Dermis microvascular lymphatic vessel endothelial cell (primary cell): ENCODE measurements around the gene TAS2R1. TPM values are rescaled to one million over a fixed set of nuclear protein-coding genes. Genes with fewer than 3 reads are reported as not detected.

ENCODE experiments used
- DNase-seq, 2 donors: peaks; one replicate each; pipeline versions ENCODE4 v3.0.0 to v3.0.0-alpha.2; 2010; ENCODE audit warnings: low read depth in 2 of 2
- total RNA-seq: library from RNA; depleted of rRNA; stranded (reverse); fragments of >200 nt; gene quantifications from 2 replicates; pipeline ENCODE4 v1.2.1, GENCODE V29; 2014

TAS2R1 gene
- total RNA-seq: not detected in 2 replicates

DNA sequence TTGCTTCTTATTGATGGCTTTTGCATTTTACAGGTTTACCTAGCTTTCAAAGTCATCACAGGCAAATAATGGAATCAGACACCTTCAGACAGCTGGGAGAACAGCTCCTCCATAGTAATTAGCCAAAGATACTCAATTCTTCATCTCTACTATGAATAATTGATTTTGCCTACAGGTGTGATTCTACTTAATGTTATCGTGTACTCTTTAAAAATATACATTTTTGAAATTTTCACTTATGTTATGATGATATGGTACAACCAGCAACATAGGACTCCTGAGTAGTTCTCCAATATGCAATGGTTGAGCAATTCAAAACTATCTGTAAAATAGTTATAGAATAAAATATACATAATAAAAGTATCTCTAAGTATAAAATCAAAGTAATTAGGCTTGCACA, at the start of gene TAS2R1:
TSS of gene TAS2R1 (minus strand) at position 101 of the 400 bp plus-strand sequence. CDS start 319 bp downstream, outside the sequence.
- no peak for DNase-seq

DNA sequence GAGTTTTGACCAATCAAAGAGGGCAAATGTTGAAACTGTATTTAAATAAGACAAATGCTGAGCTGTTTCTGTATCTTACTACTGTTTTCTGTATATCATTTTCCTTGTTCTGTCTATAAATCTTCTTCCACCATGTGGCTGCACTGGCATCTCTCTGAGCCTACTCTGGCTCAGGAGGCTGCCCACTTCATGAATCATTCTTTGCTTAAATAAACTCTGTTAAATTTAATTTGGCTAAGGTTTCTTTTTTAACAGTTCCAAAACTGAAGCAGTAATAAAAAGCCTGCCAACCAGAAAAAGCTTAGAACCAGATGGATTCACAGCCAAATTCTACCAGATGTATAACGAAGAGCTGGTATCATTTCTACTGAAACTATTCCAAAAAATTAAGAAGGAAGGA, 40.2 kb upstream of the TAS2R1 start:
- DNase-seq: no peak

GRCh38 chr5:9667906-9668305, 37.8 kb upstream of the TAS2R1 start:
- no peak for DNase-seq

DNA sequence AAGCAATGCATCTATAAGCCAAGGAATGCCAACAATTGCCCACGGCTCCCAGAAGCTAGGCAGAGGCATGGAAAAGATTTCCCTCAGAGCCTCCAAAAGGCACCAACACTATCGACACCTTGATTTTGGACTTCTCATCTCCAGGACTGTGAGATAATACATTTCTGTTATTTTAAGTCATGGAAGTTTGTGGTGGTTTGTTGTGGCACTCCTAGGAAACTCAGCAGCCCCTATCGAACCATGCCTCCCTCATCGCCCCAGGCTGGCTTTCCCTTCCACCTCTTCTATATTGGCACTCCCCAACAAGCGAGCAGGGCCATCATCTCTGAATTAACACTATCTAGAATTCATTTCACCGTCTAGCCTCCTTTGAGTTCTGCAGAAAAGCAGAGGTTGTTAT, 33.7 kb upstream of the TAS2R1 start:
- DNase-seq: no peak

GRCh38 chr5:9661316-9662015, 31.3 kb upstream of the TAS2R1 start:
- DNase-seq: no peak

GRCh38 chr5:9658706-9659105, 28.6 kb upstream of the TAS2R1 start:
- DNase-seq: no peak

DNA sequence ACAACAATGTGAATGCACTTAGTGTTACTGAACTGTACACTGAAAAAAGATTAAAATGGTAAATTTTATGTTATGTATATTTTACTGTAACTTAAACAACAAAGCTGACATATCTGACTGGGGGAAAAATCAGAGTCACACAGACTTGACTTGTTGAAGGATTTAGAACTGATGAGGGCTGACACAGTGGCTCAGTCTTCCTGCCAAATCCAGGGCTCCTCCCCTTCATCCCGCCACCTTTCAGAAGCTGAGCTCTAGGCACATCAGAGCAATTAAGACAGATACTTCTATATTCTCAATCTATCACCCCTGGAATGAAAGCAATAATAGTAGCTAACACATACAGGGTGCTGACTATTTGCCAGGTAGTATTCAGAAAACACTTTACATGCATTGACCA, 27.7 kb upstream of the TAS2R1 start:
- no peak for DNase-seq

GRCh38 chr5:9655641-9656040, 25.5 kb upstream of the TAS2R1 start:
- no peak for DNase-seq

- no peak for DNase-seq
These were observed 24.7 kb upstream of the TAS2R1 start for GRCh38 chr5:9654886-9655285.

DNA sequence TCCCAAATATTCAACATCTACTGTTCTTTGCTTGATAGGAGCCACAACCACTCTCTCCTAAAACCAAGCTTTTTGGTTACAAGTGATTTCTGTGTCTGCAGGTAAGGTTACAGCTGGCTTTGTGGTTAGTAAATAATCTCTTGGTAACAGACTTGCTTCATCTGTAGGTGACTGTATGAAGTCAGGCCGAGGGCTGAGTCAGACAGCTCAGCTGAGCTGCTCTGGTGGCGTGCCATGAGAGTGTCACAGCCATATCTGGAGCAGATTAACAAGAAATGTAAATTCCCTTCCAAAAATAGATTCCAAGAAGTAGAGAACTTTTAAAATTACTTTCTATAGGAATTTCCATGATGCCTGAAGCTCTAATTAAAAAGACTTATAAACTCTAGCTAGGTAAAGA, 23.7 kb upstream of the TAS2R1 start:
- no peak for DNase-seq

DNA sequence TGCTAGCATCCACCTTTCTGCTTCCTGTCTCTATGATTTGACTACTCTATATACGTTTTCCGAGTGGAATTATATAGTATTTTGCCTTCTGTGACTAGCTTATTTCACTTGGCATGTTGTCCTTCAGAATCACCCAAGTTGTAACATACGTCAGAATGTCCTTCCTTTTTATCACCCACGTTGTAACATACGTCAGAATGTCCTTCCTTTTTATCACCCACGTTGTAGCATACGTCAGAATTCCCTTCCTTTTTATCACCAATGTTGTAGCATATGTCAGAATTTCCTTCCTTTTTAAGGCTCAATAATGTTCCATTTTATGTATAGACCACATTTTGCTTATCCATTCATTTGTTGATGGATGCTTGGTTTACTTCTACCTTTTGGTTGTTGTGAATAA, 22.9 kb upstream of the TAS2R1 start:
- DNase-seq: no peak

DNA sequence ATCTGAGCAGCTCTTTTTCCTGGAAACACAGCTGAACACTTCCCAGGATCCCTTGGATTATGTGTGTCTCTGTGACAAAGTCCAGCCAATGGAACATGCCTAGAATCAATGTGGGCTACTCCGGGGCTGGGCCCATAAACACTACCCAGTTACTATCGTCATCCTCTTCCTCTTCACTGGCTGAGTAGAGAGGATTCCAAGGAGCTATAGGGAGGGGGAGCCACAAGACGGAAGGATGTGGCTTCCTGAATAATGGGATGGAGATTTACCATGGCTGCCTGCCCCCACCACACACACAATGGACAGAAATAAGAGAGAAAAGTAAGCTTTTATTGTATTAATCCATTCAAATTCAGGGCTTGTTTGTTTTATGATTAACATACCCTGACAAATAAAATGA, 22.1 kb upstream of the TAS2R1 start:
- no peak for DNase-seq

- no peak for DNase-seq
These were observed 16.7 kb upstream of the TAS2R1 start for GRCh38 chr5:9646843-9647242.

DNA sequence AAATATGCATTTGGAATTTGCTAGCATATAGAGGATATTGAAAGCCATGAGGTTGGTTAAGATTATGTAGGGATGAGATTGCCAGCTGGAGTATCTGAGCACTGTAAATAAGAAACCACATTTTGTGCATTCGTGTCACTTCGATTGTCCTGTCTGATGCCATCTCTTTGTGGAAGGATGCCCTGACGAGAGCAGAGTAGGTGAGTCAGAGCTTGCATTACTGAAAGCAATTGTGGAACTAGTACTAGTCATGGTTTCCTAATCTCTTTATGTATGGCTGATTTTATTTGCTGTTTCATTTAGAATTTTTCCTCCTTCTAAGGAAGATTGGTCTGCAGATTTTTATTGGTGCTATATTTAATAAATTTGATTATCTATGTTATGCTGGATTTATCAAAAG, 14.5 kb upstream of the TAS2R1 start:
- no peak for DNase-seq

DNA sequence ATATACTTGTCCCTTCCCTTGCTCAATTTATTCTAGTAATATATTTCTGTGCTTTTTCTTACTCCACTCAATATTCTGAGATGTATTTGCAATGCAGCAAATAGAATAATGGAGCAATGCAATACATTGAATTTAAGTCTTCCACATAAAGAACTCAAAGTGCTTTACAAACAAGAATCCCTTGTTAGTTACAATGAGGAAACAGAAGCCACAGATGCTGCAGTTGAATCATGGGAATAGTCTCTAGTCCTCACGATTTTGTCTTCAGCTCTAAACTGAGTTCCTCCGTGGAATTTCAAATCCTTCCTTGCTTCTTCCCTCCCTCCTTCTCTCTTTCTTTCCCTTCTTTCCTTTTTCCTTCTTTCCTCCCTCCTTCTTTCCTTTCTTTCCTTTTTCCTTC, 12.5 kb upstream of the TAS2R1 start:
- DNase-seq: no peak

- DNase-seq: no peak
These were observed 11.7 kb upstream of the TAS2R1 start for GRCh38 chr5:9641806-9642355.

DNA sequence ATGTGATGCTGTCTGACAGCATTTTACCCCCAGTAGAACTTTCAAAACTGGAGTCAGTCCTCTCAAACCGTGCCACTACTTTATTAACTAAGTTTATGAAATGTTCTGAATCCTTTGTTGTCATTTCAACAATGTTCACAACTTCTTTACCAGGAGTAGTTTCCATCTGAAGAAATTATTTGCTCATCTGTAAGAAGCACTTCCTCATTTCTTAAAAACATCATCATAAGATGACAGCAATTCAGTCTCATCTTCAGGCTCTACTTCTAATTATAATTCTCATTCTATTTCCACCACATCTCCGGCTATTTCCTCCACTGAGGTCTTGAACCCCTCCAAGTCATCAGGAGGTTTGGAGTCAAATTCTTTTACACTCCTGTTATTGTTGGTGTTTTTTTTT, 2.3 kb upstream of the TAS2R1 start:
- no peak for DNase-seq

- DNase-seq: no peak
These were observed 2.6 kb downstream of the TAS2R1 start for GRCh38 chr5:9627541-9627940.

- no peak for DNase-seq
These were observed 3.2 kb downstream of the TAS2R1 start for GRCh38 chr5:9626955-9627354.

DNA sequence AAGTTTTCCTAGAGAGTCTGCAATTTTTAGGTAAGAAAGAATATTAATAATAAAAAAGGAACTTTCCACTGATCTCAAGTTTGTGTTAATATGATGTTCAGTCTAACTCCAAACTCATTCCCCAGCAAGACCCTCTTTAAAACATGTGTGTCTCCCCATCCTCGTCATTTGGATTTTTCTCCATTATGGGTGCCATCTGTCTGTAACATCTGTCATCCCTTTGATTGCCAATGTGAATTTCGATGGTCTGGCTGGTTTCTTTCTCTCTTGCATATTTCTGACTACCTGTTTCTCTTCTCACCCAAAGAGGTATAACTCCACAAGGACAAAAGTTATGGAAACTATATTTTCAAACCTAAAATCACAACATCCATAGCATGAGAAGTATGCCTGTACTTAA, 4.4 kb downstream of the TAS2R1 start:
- DNase-seq: no peak

DNA sequence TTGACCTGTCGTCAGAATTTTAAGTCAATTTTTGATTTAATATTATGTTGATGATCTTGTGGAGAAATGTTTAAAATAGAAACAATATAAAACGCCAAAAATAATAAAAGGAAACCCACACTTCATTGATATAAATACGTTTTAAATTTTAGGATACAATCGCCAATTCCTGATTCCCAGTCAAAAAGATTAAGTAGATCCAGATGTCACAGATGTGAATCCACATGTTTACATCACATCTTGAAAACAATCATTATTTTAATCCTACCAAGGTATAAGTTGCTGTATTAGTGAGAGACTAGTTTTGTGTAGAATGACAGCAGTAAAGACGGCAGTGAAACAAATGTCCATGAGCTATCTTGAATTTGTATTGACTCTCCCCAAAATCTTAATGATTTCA, 4.9 kb downstream of the TAS2R1 start:
- DNase-seq: no peak

DNA sequence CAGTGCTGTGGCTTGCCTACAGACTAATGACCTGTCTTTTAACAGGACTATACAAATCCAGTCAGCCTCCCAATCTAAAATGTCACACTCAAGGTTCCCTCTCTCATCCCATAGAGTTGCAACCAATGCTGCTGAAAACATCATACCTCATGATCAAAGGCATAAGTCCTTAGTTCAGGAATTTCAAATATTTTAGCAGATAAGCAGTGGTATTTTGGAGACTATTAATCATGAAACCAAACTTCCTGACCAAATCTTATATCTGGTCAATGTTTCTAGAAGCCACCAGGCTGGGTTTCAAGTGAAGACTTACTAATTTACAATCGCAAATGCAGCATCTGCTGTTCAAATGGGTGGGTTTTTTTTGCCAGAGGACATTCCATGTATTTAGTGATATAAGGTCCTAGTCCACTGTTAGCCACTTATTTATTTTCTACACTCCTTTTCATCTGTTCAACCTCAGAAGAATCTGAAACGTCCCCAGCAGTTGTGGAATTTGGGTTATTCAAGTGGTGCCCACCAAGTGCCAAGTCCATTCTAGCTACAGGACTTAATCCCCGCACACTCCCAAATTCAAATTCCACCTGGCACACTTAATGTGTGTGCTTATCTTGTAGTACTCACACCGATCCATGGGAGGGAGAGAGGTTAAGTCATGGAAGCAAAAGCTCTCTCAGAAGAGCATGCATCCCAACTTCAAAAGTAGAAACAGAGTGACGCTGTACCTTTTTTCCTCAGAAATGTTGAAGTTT, 5.8 kb downstream of the TAS2R1 start:
- DNase-seq: no peak

DNA sequence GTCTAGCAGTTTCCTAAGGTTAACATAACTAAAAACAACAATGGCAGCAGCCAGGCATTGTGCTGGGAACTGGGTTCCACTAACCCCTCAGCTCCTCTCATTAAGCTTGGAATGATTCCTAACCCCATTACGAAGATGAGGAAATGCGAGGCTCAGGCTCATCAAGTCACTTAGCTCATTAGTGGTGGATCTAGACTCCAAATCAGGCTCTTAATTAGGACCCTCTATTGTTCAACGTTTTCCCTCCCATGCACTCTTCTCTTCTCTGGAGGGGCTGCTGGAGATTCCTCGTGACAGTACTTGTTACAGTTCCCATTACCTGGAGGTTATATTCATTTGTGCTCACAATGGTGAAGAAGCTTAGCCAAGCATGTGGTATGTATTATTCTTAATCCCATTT, 6.5 kb downstream of the TAS2R1 start:
- no peak for DNase-seq
